Ureter (tissue), 1 donor: ENCODE results near the gene KRT23. TPM values are rescaled to one million over a fixed set of nuclear protein-coding genes. Genes with fewer than 3 reads are reported as not detected.

Experiments used
- DNase-seq: peaks from one replicate; pipeline ENCODE4 v3.0.0-alpha.2; 2020; ENCODE audit warnings: low spot score
- total RNA-seq: library from RNA; stranded (reverse); gene quantifications from one replicate; pipeline ENCODE4 v1.2.4, GENCODE V29; 2023
- donor health status: DM: yes; HTN: yes; CAD: no.

KRT23 gene
- total RNA-seq = 3.9 TPM

- DNase-seq = no peak
These were observed at the start of gene KRT23 for GRCh38 chr17:40937384-40937819. Gene KRT23 (minus strand): TSS chr17:40937646. CDS start chr17:40936603, 1,043 bp downstream.

- DNase-seq = no peak
These were observed 49.5 kb upstream of the KRT23 start for GRCh38 chr17:40986920-40987319.

GRCh38 chr17:40984226-40984625, 46.8 kb upstream of the KRT23 start, which contains the start of gene KRT40:
Gene KRT40 (minus strand): TSS chr17:40984326. CDS start chr17:40984273, 53 bp downstream.
- no peak for DNase-seq

- DNase-seq = no peak
These were observed 43.7 kb upstream of the KRT23 start for GRCh38 chr17:40981115-40981514.

- no peak for DNase-seq
These were observed 43.1 kb upstream of the KRT23 start for GRCh38 chr17:40980596-40980995.

- no peak for DNase-seq
These were observed 42.7 kb upstream of the KRT23 start for GRCh38 chr17:40980117-40980516.

GRCh38 chr17:40978575-40979151, 41.2 kb upstream of the KRT23 start:
- DNase-seq = no peak

GRCh38 chr17:40975516-40975915, 38.1 kb upstream of the KRT23 start:
- DNase-seq = no peak

GRCh38 chr17:40974366-40974765, 36.9 kb upstream of the KRT23 start:
- no peak for DNase-seq

- DNase-seq = no peak
These were observed 30.1 kb upstream of the KRT23 start for GRCh38 chr17:40967582-40967981.

GRCh38 chr17:40966848-40967247, 29.4 kb upstream of the KRT23 start, which contains the start of gene KRT39:
Gene KRT39 (minus strand): TSS chr17:40966948. CDS start chr17:40966856, 92 bp downstream.
- DNase-seq = no peak

- no peak for DNase-seq
These were observed 26.4 kb upstream of the KRT23 start for GRCh38 chr17:40963838-40964237.

- no peak for DNase-seq
These were observed 24.7 kb upstream of the KRT23 start for GRCh38 chr17:40962059-40962561.

- no peak for DNase-seq
These were observed 24.1 kb upstream of the KRT23 start for GRCh38 chr17:40961591-40961990.

- DNase-seq = no peak
These were observed 22.7 kb upstream of the KRT23 start for GRCh38 chr17:40960144-40960543.

GRCh38 chr17:40958086-40958953, 20.9 kb upstream of the KRT23 start:
- DNase-seq = peak; percentile 50

- no peak for DNase-seq
These were observed 19.2 kb upstream of the KRT23 start for GRCh38 chr17:40956401-40957254.

GRCh38 chr17:40953881-40954280, 16.4 kb upstream of the KRT23 start:
- DNase-seq = peak; percentile 48

GRCh38 chr17:40952661-40953060, 15.2 kb upstream of the KRT23 start:
- DNase-seq = no peak

GRCh38 chr17:40952154-40952553, 14.7 kb upstream of the KRT23 start:
- no peak for DNase-seq

GRCh38 chr17:40951011-40951622, 13.7 kb upstream of the KRT23 start:
- DNase-seq = no peak
